HG03520 (cell line): ENCODE measurements around the gene CCDC69.

Experiments used
- ATAC-seq: cut with Tn5 transposase; IDR thresholded peaks from one replicate; pipeline ENCODE4 v1.9.1; 2021; ENCODE audit warnings: mild to moderate bottlenecking, moderate library complexity; ENCODE audit not compliant: unreplicated experiment

The CCDC69 gene

GRCh38 chr5:151171529-151171928 is 52.4 kb downstream of the CCDC69 start:
- no peak for ATAC-seq

- no peak for ATAC-seq
These were observed 55.1 kb downstream of the CCDC69 start for GRCh38 chr5:151168602-151169344.

- no peak for ATAC-seq
These were observed 56.9 kb downstream of the CCDC69 start for GRCh38 chr5:151167022-151167421.

GRCh38 chr5:151164687-151165392 is 59.1 kb downstream of the CCDC69 start:
- peak; percentile 80 for ATAC-seq

- ATAC-seq, result no peak
These were observed 61.1 kb downstream of the CCDC69 start for GRCh38 chr5:151162776-151163175.

- no peak for ATAC-seq
These were observed 64.1 kb downstream of the CCDC69 start for GRCh38 chr5:151159649-151160373.

GRCh38 chr5:151158287-151158661 is 65.6 kb downstream of the CCDC69 start:
- no peak for ATAC-seq

GRCh38 chr5:151157426-151158286 is 66.2 kb downstream of the CCDC69 start, which contains the start of gene ANXA6:
Gene ANXA6, minus strand, starts transcription at chr5:151157779. Its CDS starts 9,878 bp downstream, at chr5:151147901.
- ATAC-seq, result peak; percentile 44

GRCh38 chr5:151156507-151157420 is 67.1 kb downstream of the CCDC69 start:
- ATAC-seq, result no peak

- ATAC-seq, result no peak
These were observed 68.0 kb downstream of the CCDC69 start for GRCh38 chr5:151155775-151156506.

- ATAC-seq, result no peak
These were observed 68.7 kb downstream of the CCDC69 start for GRCh38 chr5:151154931-151155774.

- ATAC-seq, result no peak
These were observed 70.1 kb downstream of the CCDC69 start for GRCh38 chr5:151153766-151154272.

- ATAC-seq, result no peak
These were observed 70.6 kb downstream of the CCDC69 start for GRCh38 chr5:151153300-151153699.

GRCh38 chr5:151151793-151152192 is 72.1 kb downstream of the CCDC69 start:
- peak; percentile 44 for ATAC-seq

- ATAC-seq, result no peak
These were observed 72.6 kb downstream of the CCDC69 start for GRCh38 chr5:151151263-151151660.

- peak; percentile 51 for ATAC-seq
These were observed 73.2 kb downstream of the CCDC69 start for GRCh38 chr5:151150471-151151262.

GRCh38 chr5:151148583-151148982 is 75.3 kb downstream of the CCDC69 start:
- no peak for ATAC-seq
